K562 (cell line): ENCODE data around the gene ATOH8. TPM values are rescaled to one million over a fixed set of nuclear protein-coding genes. Genes with fewer than 3 reads are reported as not detected.

ENCODE experiments used
- ATAC-seq: fragments of 200-7000 bp; cut with Tn5 transposase; 3 replicates; pipeline ENCODE4 v1.9.1; 2020; ENCODE audit warnings: moderate library complexity
- BruUV-seq: library from RNA; stranded (reverse); fragments of 400-500 nt; replicated peaks from 2 replicates; lab custom pipeline; 2021; lab: Mats Ljungman, UMichigan
- CTCF ChIA-PET: fragments of 300-600 bp; formaldehyde crosslinking; extraction: SDS; loops from one replicate; lab custom pipeline; 2021; ENCODE audit warnings: low intra/inter-chr PET ratio; lab: Yijun Ruan, JAX
- POLR2A ChIA-PET: fragments of 300-600, 350-650 bp; sonication (Branson Sonifier 250); formaldehyde crosslinking; extraction: SDS; loops from one replicate; lab custom pipeline; 2021; ENCODE audit warnings: antibody characterized with exemption, inconsistent platforms; lab: Yijun Ruan, JAX
- DNase-seq, 4 experiments: peaks; one replicate each; pipeline versions ENCODE4 v3.0.0 to v3.0.0-alpha.2; 2011 to 2018; ENCODE audit warnings: low spot score in 3 of 4, mixed read lengths in 3 of 4; ENCODE audit errors: extremely low read depth in 1 of 4
- FAIRE-seq: peaks from 2 replicates; lab custom pipeline; 2011; peaks lifted over from hg19 to GRCh38; lab: Jason Lieb, UNC
- H2AFZ ChIP-seq: 2 replicates; pipeline ENCODE4 v1.6.0; 2011; ENCODE audit warnings: low read depth, low read length, control low read depth, inconsistent platforms
- H3K27ac ChIP-seq: fragments of 200-600 bp; 3 replicates; pipeline ENCODE4 v1.8.0; 2011; ENCODE audit warnings: low read depth, mild to moderate bottlenecking, control low read depth, inconsistent platforms, low read length, moderate library complexity, mixed read lengths; ENCODE audit errors: extremely low read depth
- H3K27me3 ChIP-seq, 2 experiments: fragments of 300-600 bp in 1 of 2; 2 replicates in 1 of 2; 3 replicates in 1 of 2; pipeline versions ENCODE4 v1.6.0 to v1.8.0; 2011; ENCODE audit warnings: inconsistent platforms in 2 of 2, low read length in 2 of 2, mild to moderate bottlenecking in 1 of 2, mixed read lengths in 1 of 2, moderate library complexity in 1 of 2; ENCODE audit not compliant: control insufficient read depth in 2 of 2, insufficient read depth in 2 of 2
- H3K36me3 ChIP-seq: fragments of 300-600 bp; 3 replicates; pipeline ENCODE4 v1.8.0; 2011; ENCODE audit warnings: mild to moderate bottlenecking, low read length, inconsistent platforms; ENCODE audit not compliant: control insufficient read depth, insufficient read depth
- H3K4me1 ChIP-seq, 2 experiments: fragments of 200-600 bp in 1 of 2; replicated peaks in 1 of 2; 2 replicates in 1 of 2; 3 replicates in 1 of 2; pipeline versions ENCODE4 v1.5.1 to v1.8.0; 2011; ENCODE audit warnings: inconsistent platforms in 2 of 2, low read length in 2 of 2, mild to moderate bottlenecking in 1 of 2, mixed read lengths in 1 of 2, moderate library complexity in 1 of 2; ENCODE audit not compliant: control insufficient read depth in 2 of 2, insufficient read depth in 2 of 2
- H3K4me2 ChIP-seq: 2 replicates; pipeline ENCODE4 v1.6.1; 2011; ENCODE audit warnings: low read length, control low read depth, inconsistent platforms, mixed read lengths; ENCODE audit not compliant: insufficient read depth
- H3K4me3 ChIP-seq: fragments of 200-600 bp; sonication (generic), shearing (Covaris generic); 2 replicates; pipeline ENCODE4 v1.5.1; 2016; ENCODE audit warnings: control low read depth, inconsistent platforms
- H3K79me2 ChIP-seq: fragments of 200-600 bp; 3 replicates; pipeline ENCODE4 v1.8.0; 2011; ENCODE audit warnings: low read length, inconsistent platforms; ENCODE audit not compliant: control insufficient read depth, insufficient read depth
- H3K9ac ChIP-seq, 2 experiments: 2 replicates each; pipeline versions ENCODE4 v1.6.0 to v1.6.1; 2011; ENCODE audit warnings: low read depth in 2 of 2, low read length in 2 of 2, control low read depth in 1 of 2, inconsistent platforms in 1 of 2, mild to moderate bottlenecking in 1 of 2, mixed read lengths in 1 of 2; ENCODE audit not compliant: insufficient read depth in 1 of 2
- H3K9me1 ChIP-seq: one replicate; pipeline ENCODE4 v1.6.0; 2011; ENCODE audit warnings: inconsistent platforms, mild to moderate bottlenecking, low read length, moderate library complexity; ENCODE audit not compliant: control insufficient read depth, insufficient read depth
- H3K9me3 ChIP-seq: replicated peaks from 2 replicates; pipeline ENCODE4 v1.5.1; 2011; ENCODE audit warnings: low read depth, low read length, inconsistent platforms; ENCODE audit not compliant: control insufficient read depth, insufficient read depth
- H4K20me1 ChIP-seq: replicated peaks from 2 replicates; pipeline ENCODE4 v1.6.1; 2011; ENCODE audit warnings: low read length, inconsistent platforms, mixed read lengths; ENCODE audit not compliant: control insufficient read depth, insufficient read depth
- CBFB ChIP-seq: sonication (generic); formaldehyde crosslinking; IDR thresholded peaks from 2 replicates; pipeline ENCODE4 v1.4.0; 2020; ENCODE audit warnings: mild to moderate bottlenecking, missing genetic modification reagents
- DMBX1 ChIP-seq: fragments of 250-450 bp; sonication (Bioruptor Pico); IDR thresholded peaks from 2 replicates; pipeline ENCODE4 v1.8.0; 2022; ENCODE audit warnings: inconsistent platforms, mild to moderate bottlenecking, moderate library complexity, borderline replicate concordance
- GTF3C2 ChIP-seq: IDR thresholded peaks from 3 replicates; pipeline ENCODE4 v1.6.1; 2011; ENCODE audit warnings: borderline replicate concordance, mild to moderate bottlenecking, moderate library complexity; ENCODE audit not compliant: insufficient read length; ENCODE audit errors: extremely low read depth
- KHSRP ChIP-seq: fragments of 450-650 bp; IDR thresholded peaks from 2 replicates; pipeline ENCODE4 v1.6.1; 2017
- LEF1 ChIP-seq: fragments of 450-650 bp; IDR thresholded peaks from 2 replicates; pipeline ENCODE4 v1.6.1; 2016; ENCODE audit warnings: mild to moderate bottlenecking
- MIER1 ChIP-seq: fragments of 450-650 bp; IDR thresholded peaks from 2 replicates; pipeline ENCODE4 v1.6.1; 2016; ENCODE audit warnings: antibody characterized with exemption, mild to moderate bottlenecking, low read depth
- PCBP2 ChIP-seq: fragments of 200-400 bp; formaldehyde crosslinking; IDR thresholded peaks from 2 replicates; pipeline ENCODE4 v1.6.1; 2018; ENCODE audit warnings: low read length, low read depth, mild to moderate bottlenecking, moderate library complexity; ENCODE audit not compliant: poor library complexity, severe bottlenecking
- ZNF175 ChIP-seq: fragments of 200-800 bp; sonication (Bioruptor generic); IDR thresholded peaks from 2 replicates; pipeline ENCODE4 v1.6.1; 2016; ENCODE audit warnings: low read depth, mild to moderate bottlenecking, missing genetic modification characterization, missing compliant biosample characterization
- ZNF282 ChIP-seq: sonication (generic); formaldehyde crosslinking; IDR thresholded peaks from 2 replicates; pipeline ENCODE4 v1.8.1; 2023; ENCODE audit warnings: missing genetic modification reagents
- WGBS: fragments of 100-300 bp; shearing (Covaris generic); methylation state at CpG from one replicate; pipeline ENCODE4 v1.1.6; 2016; ENCODE audit warnings: low coverage, mixed read lengths; ENCODE audit not compliant: insufficient coverage; ENCODE audit errors: missing lambda C conversion rate; 5-methylcytosine and 5-hydroxymethylcytosine counted together
- in situ Hi-C: fragments of 300-500 bp; cut with MboI; formaldehyde crosslinking; loops from 4 replicates; pipeline ENCODE4 v1.15.0; 2018; ENCODE audit warnings: inconsistent platforms, mixed read lengths
- intact Hi-C: fragments of 100-400 bp; cut with micrococcal nuclease; formaldehyde crosslinking; loops from 2 replicates; pipeline ENCODE4 v1.14.2; 2022
- polyA plus RNA-seq, 8 experiments: library from polyadenylated mRNA; depleted of rRNA in 4 of 8; stranded (reverse) in 5 of 8; unstranded in 3 of 8; fragments of >200 nt; fragmentation: Nextera tagmentation in 2 of 8; fragmentation: Illumina TruSeq in 1 of 8; extraction: Ambion mirVana in 2 of 8; extraction: Trizol in 1 of 8; gene quantifications; 2 replicates each; pipeline versions ENCODE4 v1.2.1 to v1.2.3, GENCODE V29; 2011 to 2014; ENCODE audit warnings: inconsistent platforms in 1 of 8, missing spikeins in 1 of 8
- total RNA-seq, 7 experiments: library from RNA; depleted of rRNA in 6 of 7; stranded (reverse); fragments of >200 nt in 6 of 7; fragmentation: Illumina TruSeq in 2 of 7; extraction: Trizol in 2 of 7; gene quantifications; 2 replicates each; pipeline versions ENCODE4 v1.2.1 to v1.2.3, GENCODE V29; 2011 to 2021; ENCODE audit warnings: low replicate concordance in 1 of 7

ATOH8 gene
- total and polyA plus RNA-seq, 9 of the 15 experiments (the other 6 are each of a cell fraction or from before 2014, with no cell fraction given), result not detected

- Histone ChIP-seq H3K9me3 (no peaks in the 10 kb centered on the region), H3K4me1 (peaks cover 0 to 7% of the 10 kb centered on the region in 2 experiments; a peak in 2 of 5 replicates), H3K4me2 (no peak overlapping the region), H3K79me2 (no peaks in the 10 kb centered on the region), H3K9me1 (no peaks in the 10 kb centered on the region), H3K27me3 (peaks cover 59 to 98% of the 10 kb centered on the region in 2 experiments), H3K36me3 (no peaks in the 10 kb centered on the region), H4K20me1 (peaks cover 5% of the 10 kb centered on the region; the same call in 1 of the 2 replicates), H3K27ac (no peak overlapping the region), H3K4me3 (no peak overlapping the region), H2AFZ (no peak overlapping the region), H3K9ac (no peak overlapping the region)
- DNase-seq (no peak), FAIRE-seq (no peak), ATAC-seq (no peak)
- ChIA-PET POLR2A (no interaction called here), CTCF (no interaction called here)
- no peak for TF ChIP-seq CBFB (CRISPR knock-in tag)
- no peak for TF ChIP-seq DMBX1
- TF ChIP-seq ZNF282 (CRISPR knock-in tag), result no peak
- no peak for TF ChIP-seq LEF1
- TF ChIP-seq KHSRP, result no peak
- no peak for TF ChIP-seq ZNF175 (CRISPR knock-in tag)
- no peak for TF ChIP-seq MIER1
- TF ChIP-seq GTF3C2, result no peak
- TF ChIP-seq PCBP2, result no peak
- in situ Hi-C loops (no loop called here), intact Hi-C loops (no loop called here)
- no TSS peak for BruUV-seq
- 2% methylated on average over 16 of the region's 16 CpGs for WGBS
Measured at GRCh38 chr2:85772841-85773491, 19.2 kb downstream of the ATOH8 start.
